CMK (cell line): ENCODE results near the gene KRTAP12-4.
"Not testable (repeated sequence)": the region's sequence is repeated elsewhere in the genome, so short reads cannot be mapped to it uniquely, and the experiment has no call there.

Experiments
- DNase-seq: peaks from one replicate; pipeline ENCODE4 v3.0.0-alpha.2; 2010; ENCODE audit warnings: low read depth

Gene KRTAP12-4

DNA sequence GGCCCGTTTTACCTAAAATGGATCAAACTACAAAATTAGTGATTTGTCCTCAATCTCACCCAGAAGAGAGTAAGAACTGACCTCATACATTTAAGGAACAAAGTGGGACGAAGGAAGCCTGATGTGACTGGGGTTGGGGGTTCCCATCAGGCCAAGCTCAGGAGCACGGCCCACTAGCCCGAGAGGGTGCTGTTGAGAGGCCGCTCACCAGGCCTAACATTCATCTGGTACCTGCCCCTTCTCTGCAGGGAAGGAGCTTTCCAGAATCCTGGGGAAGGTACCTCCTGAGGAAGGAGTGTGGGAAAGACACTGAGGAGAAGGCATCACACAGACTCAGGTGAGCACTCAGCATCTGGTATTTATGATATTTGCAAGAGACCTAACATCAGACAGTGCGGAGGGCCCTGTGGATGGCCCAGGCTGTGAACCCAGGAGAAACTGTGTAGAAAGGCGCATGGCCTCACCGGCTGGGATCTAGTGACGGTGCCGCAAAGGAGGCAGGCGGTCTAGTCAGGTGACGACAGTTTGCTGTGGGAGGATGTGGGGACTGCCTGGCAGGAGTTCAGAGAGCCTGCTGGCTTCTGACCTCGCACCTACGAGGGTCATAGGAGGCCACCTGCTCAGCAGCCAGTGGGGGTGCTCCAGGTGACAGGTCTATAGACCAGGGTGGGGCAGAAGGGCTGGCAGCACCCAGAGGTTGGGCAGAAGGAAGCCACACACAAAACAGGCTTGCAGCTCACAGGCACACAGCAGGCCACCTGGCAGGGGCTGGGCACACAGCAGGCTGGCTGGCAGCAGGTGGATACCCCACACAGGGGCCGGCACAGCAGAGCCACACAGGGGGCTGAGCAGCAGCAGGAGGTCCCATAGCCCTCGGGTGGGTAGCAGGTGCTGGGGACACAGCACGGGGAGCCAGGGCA lies 543 bp downstream of the KRTAP12-4 start:
- DNase-seq, result no peak

DNA sequence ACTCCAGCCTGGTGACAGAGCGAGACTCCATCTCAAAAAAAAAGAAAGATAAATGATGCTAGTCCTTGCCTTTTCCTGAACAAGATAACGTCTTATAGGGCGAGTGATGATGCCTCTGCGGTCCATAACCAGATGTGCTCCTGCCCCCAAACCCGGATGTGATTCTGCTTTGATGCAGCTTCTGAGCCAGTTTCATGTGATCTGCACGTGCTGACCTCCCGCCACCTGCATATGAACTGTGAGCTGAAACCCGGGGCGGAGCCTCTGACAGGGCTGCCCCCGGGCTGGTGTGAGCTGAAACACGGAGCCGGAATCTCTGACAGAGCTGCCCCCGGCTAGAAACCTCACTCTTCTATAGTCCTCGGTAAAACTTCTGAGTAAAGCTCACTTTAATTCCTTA lies 1.3 kb downstream of the KRTAP12-4 start:
- DNase-seq, result no peak

DNA sequence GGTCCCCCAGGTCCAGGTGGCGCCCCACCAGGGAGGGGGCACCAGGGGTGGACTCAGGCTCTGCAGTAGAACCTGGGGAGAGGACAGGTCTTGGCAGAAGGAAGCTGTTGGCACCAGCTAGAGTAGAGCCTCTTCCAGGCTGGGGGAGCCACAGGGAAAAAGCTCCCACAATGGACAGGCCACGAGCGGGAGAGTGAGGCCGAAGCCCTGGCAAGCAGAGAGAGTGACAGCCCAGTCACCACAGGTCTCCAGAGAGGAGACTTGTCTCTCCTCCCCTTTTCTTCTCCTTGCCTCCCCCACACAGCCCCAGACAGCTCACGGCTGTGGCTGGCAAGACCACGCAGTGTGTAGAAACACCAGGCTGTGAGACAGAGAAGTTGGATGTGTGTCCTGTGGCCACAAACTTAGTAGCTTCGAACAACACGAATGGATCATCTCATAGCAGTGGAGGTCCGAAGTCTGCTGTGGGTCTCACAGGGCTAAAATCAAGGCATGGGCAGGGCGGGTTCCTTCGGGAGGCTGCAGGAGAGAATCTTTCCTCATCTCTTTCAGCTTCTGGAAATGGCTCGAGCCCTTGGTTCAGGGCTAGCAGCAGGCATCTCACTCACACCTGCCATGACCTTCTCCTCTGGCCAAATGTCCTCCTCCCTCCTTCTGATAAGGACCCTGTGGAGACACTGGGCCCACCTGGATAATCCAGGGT lies 3.3 kb downstream of the KRTAP12-4 start:
- no peak for DNase-seq

DNA sequence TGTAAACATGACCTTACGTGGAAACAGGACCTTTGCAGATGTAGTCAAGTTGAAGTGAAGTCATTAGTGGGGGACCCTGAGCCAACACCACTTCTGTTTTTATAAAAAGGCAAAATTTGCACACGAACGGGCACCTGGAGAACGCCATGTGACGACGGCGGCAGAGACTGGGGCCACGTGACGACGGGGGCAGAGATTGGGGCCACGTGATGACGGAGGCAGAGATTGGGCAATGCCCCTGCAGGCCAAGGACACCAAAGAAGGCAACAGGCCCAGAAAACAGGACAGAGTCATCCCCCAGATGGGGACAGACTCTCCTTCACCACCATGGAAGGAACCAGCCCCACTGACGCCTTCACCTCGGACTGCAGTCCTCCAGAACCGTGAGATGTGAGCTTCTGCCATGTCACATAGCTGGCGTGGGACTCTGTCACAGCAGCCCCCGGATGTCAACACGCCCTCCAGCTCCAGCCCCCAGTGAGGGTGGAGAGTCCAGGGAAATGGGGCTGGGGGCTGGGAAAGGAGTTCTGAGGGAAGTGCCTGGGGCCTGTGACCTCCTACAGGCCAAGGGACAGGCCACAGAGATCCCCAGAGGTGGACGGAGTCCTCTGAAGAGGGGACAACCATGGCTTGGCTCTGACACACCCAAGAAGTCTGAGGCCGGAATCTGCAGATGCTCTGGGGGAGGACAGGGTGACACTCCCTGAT lies 4.0 kb downstream of the KRTAP12-4 start:
- no peak for DNase-seq

DNA sequence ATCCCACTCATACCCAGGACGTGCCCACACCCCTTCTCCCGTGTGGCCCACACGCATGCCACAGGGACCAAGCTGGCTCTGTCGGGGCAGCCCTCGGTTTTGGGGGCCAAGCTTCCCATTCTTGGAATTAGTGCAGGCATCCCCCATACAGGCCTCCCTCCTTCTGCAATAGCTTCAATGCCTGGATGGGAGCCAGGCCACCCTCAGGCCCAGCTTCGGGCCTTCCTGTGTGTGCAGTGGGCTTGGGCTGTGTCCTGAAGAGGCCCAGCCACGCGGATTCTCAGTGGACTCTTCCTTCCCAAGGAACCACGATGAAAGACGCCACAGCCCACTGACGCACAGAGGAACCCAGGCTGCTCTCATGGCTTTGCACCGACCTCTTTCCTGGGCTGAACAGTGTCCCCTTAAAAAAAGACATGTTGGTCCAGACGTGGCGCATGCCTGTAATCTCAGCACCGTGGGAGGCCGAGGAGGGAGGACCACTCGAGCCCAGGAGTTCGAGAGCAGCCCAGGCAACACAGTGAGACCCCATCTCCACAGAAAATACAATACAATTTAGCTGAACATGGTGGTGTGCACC lies 4.8 kb downstream of the KRTAP12-4 start:
- no peak for DNase-seq

DNA sequence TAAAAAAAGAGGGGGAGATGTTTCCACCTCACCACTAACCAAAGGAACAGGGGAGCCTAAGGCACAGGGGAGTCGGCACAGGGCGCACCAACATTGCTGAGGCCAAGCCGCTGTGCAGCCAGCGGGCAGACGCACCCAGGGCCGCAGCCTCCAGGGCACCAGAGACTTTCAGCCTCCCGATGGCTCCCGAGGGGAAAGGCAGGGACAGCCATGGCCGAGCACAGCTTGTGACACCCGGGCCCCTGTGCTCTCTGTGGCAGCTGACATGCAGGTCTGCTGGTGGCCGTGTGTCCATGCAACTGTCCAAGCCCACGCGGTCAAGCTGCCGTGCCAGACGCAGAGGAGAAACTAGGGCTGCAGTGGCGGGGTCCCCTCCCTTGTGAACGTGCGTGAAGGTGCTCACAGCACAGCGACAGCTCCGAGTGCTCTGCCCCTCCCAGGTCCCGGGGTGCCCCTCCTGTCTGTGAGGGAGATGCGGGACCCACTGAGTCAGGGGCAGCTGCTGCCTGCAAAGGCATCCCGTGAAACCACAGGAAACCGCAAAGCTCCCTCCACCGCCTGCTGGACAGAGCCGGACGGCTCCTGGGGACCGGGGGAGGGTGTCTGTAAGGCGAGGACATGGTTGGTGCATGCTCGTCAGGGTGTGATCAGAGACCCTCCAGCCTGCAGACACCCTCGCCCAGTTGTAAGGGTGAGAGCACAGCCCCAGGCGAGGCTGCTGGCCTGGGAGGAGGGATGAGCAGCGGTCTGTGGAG lies 5.7 kb downstream of the KRTAP12-4 start:
- no peak for DNase-seq

DNA sequence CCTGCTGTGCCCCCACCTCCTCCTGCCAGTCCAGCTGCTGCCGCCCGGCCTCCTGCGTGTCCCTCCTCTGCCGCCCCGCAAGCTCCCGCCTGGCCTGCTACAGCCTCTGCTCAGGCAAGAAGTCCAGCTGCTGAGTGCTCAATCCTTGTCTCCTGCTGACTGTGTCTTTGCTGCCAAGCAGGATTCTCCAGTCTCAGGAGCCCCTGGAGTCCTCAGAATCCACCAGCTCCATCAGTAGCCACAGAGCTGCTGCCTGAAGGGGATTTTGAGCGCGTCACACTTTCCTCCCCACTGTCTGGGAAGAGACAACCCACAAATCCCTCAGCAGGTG lies 7.3 kb downstream of the KRTAP12-4 start:
- DNase-seq, result no peak

DNA sequence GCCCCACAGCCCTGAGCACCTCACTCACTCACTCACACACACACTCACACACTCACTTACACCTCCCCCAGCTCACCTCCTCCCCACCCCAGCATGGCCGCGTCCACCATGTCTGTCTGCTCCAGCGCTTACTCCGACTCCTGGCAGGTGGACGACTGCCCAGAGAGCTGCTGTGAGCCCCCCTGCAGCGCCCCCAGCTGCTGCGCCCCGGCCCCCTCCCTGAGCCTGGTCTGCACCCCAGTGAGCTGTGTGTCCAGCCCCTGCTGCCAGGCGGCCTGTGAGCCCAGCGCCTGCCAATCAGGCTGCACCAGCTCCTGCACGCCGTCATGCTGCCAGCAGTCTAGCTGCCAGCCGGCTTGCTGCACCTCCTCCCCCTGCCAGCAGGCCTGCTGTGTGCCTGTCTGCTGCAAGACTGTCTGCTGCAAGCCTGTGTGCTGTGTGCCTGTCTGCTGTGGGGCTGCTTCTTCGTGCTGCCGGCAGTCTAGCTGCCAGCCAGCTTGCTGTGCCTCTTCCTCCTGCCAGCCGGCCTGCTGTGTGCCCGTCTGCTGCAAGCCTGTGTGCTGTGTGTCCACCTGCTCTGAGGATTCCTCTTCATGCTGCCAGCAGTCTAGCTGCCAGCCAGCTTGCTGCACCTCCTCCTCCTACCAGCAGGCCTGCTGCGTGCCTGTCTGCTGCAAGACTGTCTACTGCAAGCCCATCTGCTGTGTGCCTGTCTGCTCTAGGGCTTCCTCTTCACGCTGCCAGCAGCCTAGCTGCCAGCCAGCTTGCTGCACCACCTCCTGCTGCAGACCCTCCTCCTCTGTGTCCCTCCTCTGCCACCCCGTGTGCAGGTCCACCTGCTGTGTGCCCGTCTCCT lies 7.9 kb downstream of the KRTAP12-4 start, which contains the start of gene KRTAP10-11:
Gene KRTAP10-11 (plus strand): TSS at position 49 of the 856 bp plus-strand sequence. CDS start 45 bp downstream, at position 94.
- not testable (repeated sequence) for DNase-seq

DNA sequence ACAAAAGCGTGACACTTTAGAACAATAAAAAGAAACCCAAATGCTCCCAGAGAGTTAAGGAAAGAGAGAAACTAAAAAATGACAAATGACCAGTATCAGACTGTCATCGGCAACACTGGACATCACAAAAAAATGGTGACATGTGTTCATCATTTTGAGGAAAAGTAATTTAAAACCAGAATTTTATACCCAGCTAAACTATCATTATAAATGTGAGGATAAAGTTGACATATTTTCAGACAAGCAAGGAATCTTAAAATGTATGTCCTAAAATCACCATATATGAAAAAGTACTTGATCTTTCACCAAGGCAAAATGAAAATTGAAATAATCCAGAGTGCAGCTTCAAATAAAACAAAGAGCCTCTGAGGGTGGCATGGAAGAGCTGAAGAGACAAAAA lies 9.6 kb downstream of the KRTAP12-4 start:
- no peak for DNase-seq

DNA sequence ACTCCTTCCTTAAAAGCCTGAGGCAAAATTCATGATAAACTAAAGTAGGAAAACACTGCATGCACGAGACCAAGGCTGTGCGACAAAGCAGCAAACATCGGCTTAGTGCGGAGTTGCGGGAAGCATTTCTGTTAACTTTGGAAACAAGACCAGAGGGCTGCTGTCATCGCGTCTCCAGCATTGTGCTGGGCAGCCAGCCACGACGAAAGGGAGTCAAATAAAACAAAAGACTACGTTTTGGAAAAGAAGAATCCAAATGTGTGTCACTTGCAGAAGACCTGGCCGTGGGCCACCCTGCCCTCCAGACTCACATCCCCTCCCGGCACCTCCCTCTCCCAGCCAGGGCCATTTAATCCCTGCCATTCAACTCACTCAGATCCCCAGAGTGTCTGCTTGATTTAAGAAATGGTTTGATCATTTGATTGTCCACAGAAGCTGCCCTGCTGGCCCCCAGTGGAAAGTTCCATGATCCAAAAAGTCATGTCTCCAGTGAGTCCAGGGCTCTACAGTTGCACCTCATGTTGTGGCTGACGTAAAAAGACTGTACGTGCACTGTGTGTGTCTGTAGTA lies 10.6 kb downstream of the KRTAP12-4 start:
- no peak for DNase-seq

DNA sequence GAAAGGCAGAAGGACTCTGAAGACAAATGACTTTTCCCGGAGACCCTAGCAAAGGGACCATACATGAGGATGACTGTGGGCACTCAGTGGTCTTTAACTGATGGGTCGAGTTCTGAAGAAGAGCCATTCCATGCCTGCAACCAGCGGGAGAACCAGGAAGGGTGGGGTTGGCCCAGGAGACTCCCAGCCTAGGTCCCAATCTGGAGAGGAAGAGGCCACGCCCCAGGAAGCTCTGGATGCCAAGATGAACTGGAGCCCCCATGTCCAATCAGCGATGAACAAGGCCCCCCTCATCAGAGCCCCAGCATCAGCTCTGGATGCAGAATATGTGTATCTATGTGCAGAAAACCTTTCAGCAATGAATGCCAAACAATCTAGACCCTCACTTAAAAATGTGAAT lies 13.7 kb downstream of the KRTAP12-4 start:
- no peak for DNase-seq

DNA sequence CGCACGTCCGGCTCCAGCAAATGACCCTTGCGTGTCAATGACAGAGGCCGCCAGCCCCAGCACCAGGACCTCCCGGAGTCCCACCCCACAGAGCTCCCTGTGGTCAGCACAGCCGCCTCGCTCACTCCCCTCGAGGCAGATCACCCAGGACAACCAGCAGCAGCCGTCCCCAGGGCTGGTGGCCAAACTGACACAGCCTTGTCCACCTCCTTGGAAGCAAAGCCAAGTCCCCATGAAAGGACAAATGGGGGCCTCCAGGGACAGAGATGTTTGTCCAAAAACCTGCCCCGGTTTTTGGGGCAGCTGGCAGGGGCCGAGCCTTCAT lies 15.2 kb downstream of the KRTAP12-4 start:
- no peak for DNase-seq

DNA sequence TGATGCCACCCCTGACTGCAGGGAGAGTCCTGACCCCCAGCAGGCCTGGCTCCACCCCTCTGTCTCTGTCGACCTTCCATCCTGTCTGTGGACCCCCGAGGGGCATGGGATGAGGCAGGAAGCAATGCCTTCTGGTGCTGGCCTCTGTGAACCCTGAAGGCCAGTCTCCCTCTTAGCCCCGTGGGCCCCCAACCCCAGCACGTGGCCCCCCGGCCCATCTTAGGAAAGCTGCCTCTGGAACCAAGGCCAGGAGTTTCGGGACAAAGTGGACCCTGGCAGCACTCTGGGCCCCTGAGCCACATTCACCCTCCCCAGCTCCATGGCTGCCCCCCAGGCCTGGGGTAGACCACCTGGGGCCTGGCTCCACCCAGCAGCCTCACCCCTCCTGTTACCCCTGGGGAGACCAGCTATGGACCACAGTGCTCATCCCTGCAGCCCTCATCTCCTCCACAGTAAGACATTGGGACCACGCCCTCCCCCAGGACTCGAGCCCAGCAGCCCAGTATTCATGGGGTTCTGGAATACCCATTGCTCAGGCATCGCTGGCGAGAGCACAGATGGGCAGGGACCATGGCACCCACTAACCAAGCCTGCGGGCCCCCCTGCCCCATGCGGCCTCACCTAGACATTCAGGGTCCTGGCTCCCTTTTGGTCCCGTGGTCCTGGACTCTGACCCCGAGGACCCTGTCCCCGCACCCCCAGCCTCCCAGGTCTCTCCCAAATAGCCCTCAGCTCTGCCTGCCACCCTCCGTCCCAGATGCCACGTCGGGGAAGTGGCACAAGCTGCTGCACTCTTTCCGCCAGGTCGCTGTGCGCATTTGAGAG lies 15.7 kb downstream of the KRTAP12-4 start:
- not testable (repeated sequence) for DNase-seq

DNA sequence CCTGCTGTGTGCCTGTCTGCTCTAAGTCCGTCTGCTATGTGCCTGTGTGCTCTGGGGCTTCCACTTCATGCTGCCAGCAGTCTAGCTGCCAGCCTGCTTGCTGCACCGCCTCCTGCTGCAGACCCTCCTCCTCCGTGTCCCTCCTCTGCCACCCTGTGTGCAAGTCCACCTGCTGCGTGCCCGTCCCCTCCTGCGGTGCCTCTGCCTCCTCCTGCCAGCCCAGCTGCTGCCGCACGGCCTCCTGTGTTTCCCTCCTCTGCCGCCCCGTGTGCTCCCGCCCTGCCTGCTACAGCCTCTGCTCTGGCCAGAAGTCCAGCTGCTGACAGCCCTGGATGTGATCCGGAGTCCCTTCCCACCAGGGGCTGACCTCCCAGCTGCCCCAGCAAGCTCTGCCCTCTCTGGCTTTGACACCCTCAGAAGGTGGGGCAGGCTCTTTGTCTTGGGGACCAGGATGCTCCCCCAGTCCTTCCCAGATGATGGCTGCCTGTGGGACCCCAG lies 16.6 kb downstream of the KRTAP12-4 start:
- not testable (repeated sequence) for DNase-seq

DNA sequence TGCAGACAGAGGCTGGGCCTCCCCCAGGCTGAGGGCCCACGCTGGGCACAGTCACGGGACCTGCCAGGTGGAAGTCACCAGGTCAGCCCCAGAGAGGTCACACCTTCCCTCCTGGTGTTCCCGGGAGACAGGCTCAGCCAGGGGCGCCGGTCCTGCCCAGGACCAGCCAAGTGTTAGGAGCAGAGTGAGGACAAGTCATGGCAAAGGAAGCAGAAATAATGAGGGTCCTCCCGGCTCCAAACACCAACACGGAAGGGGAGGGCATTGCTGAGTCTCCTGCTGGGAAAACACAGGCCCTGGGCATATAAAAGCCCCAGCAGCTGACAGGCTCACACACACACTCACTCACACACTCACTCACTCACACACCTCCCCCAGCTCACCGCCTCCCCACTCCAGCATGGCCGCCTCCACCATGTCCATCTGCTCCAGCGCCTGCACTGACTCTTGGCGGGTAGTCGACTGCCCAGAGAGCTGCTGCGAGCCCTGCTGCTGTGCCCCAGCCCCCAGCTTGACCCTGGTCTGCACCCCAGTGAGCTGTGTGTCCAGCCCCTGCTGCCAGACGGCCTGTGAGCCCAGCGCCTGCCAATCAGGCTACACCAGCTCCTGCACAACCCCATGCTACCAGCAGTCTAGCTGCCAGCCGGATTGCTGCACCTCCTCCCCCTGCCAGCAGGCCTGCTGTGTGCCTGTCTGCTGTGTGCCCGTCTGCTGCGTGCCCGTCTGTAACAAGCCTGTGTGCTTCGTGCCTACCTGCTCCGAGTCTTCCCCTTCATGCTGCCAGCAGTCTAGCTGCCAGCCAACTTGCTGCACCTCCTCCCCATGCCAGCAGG lies 17.2 kb downstream of the KRTAP12-4 start, which contains the start of gene KRTAP10-10:
Gene KRTAP10-10 (plus strand): TSS at position 339 of the 833 bp plus-strand sequence. CDS start 62 bp downstream, at position 401.
- no peak for DNase-seq

DNA sequence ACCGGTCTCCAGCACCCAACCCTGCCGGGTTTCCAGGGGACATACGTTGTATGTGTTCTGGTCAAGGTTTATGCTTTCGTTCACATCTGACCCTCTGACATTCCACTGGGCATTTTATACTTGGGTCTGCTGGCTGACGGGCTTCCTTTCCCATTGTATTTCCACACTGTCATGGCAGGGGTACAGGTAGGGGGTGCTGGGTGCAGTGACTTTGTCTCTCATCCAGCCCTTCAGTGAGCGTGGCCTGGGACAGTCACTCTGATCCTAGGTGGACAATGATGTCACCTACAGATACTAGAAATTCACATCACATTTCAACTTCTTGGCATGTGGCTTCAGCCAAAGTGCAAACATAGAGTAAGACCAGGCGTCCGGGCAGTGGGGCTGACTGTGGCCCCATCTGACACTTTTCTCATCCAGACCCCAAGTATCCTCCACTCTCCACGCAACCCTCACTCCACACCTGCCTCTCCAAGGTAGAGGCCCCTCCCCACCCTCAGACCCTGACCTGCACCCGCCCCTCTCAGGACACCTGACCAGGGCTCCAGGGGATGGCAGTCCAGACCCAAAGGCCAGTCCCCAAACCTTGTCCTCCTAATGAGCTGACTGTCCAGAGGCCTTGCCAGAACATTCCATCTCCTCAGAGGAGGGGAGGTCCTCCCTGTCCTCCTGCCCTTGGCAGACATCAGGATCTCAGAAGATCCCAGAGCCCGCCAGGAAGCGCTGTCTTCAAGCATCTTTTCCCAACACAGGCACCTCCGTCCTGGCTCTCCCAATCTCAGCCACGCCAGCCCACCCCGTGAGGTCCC lies 18.0 kb downstream of the KRTAP12-4 start:
- no peak for DNase-seq

DNA sequence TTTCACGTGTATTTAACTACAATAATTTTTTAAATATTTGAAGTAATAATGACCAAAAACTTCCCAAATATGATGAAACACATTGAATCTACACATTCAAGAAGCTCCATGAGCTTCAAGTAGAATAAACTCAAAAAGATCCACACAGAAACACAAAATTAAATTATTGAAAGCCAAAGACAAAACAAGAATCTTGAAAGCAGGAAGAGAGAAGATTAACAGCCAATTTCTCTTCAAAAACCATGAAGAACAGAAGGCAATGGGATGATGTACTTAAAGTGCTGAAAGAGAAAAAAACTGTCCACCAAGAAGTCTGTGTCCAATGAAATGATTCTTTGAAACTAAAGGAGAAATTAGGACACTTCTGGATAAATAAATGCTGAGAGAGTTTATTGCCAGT lies 22.4 kb downstream of the KRTAP12-4 start:
- DNase-seq, result no peak
